ENCODE measurements around the gene FOXN4.

- TF ChIP-seq CTCF (IDR thresholded peaks at IDR 0.05; ENCODE audit: low read length) (no peak), EZH2 (IDR thresholded peaks at IDR 0.05; ENCODE audit: borderline replicate concordance, low read length) (no peak)
Observed at GRCh38 chr12:109292342-109292711, 16.8 kb downstream of the FOXN4 start.

All from OCI-LY1 (cell line).